HG03442 (cell line): Measurements from ENCODE around the gene SBDS.
"Not testable (repeated sequence)": the region's sequence is repeated elsewhere in the genome, so short reads cannot be mapped to it uniquely, and the experiment has no call there.

Source experiments
- ATAC-seq: cut with Tn5 transposase; IDR thresholded peaks from one replicate; pipeline ENCODE4 v1.9.1; 2021; ENCODE audit warnings: mild to moderate bottlenecking, moderate library complexity; ENCODE audit not compliant: unreplicated experiment

The SBDS gene

GRCh38 chr7:66995050-66995776, at the start of gene SBDS:
TSS of gene SBDS (minus strand) at chr7:66995586. CDS start at chr7:66995417, 169 bp downstream.
- peak; percentile 55 for ATAC-seq

GRCh38 chr7:67043559-67043930, 48.2 kb upstream of the SBDS start:
- not testable (repeated sequence) for ATAC-seq

DNA sequence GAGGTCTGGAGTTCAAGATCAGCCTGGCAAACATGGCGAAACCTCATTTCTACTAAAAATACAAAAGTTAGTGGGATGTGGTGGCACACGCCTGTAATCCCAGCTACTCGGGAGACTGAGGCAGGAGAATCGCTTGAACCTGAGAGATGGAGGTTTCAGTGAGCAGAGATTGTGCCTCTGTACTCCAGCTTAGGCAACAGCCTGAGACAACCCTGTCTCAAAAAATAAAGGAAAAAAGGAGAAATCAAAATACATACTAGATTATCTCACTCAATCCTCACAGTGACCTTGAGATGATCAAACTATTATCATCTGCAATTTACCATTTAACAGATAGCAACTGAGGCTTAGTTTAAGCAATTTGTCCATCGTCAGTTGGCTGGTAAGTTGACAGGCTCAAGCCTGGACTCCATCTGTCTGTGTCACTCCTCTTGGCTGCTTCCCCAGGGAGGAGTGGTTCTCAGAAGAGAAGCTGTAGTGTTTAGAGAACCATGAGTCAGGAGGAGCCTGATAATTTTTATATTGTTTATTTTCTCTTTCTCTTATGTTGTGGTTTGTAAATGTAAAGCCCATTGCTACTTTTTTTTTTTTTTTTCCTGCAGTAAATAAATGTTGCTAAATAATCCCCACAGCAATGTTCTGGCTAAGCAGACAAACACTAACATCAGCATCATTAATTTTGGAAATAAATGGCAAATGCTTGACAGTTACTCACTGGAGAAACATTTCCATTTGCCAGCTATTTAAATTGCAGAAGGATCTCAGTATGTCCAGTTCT, 47.6 kb upstream of the SBDS start:
- not testable (repeated sequence) for ATAC-seq

GRCh38 chr7:67040832-67041231, 45.4 kb upstream of the SBDS start:
- ATAC-seq = not testable (repeated sequence)

- ATAC-seq = not testable (repeated sequence)
Measured at GRCh38 chr7:67036432-67037395, 41.3 kb upstream of the SBDS start.

DNA sequence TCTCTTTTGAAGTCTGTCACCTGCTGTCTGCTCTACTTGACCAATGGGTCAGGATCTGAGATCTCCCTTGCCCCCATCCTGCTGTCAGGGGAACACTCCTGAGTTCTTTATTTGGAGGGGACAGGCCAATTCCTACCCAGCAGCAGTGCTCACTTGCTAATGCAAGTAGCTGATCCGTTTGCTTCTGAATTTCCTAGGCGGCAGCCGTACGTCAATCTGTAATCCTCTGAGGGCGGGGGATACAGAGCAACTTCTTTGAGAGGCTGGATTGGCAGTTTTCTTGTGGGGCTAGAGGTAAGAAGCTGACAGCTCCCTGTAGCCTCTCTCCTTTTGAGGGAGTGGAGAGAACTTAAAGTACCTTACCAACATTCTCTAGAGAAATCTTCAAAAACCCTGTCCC, 37.9 kb upstream of the SBDS start:
- ATAC-seq = no peak

DNA sequence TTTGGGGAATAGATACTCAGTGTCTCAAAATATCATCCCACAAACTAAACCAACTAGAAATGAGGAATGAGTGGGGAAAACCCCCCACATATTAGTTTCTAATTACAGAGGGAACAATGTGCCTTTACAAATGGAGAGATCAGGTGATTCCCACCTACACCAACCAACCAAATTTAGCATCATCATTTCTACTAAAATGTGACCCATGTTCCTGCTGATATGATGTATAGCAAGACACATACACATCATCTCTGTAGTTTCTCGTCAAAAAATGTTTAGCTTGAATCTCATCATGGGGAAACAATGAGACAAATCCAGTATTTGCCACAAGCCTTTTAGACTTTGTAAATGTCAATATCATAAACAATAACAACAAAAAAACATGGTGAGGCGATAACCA, 36.3 kb upstream of the SBDS start:
- not testable (repeated sequence) for ATAC-seq

GRCh38 chr7:67025459-67025858, 30.1 kb upstream of the SBDS start:
- not testable (repeated sequence) for ATAC-seq

GRCh38 chr7:67022511-67022910, 27.1 kb upstream of the SBDS start:
- ATAC-seq = no peak

DNA sequence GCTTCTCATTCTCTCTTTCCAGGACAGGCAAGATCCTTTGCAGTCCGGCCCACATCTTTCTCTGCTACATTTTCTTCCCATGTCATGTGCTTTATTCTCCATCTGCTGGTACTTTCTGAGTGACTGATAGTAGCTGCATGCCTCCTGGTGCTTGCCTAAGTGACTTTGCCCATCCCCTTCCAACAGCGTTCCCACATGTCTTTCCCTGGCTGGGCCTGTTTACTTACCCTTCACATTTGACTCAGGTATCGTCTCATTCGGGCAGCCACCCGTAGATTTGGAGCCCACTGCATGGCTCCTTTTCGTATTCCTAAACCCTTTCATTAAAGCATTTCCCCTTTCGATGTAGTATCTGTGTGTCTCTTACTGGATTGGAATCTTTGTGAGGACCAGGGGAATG, 25.9 kb upstream of the SBDS start:
- no peak for ATAC-seq

DNA sequence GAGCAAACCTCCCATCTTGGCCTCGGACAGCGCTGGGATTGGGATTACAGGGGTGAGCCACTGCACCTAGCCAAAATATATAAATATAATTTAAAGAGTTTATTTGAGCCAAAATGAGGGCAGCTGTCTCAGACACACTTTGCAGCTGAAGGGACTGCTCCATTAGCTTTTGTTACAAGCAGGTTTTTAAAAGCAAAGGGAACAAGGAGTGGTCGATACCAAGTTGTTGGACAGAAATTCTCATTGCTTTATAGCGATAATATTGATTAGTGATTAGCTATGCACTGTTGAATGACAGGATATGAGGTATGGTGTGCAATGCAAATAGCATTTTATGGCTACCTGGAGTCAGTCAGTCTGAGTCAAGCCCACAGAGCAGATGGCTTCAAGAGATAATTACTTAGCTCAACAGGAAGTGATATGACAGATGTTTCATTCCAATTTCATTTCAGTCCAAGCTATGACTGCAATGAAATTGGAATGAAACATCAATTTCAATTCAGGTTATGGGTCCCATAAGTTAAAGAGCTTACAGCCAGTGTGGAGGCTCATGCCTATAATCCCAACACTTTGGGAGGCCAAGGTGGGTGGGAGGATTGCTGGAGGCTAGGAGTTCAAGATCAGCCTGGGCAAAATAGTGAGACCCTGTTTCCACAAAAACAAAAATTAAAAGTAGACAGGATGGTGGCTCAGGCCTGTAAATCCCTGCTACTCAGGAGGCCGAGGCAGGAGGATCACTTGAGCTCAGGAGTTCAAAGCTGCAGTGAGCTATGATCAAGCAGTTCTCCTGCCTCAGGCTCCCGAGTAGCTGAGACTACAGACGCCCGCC, 24.4 kb upstream of the SBDS start:
- no peak for ATAC-seq

GRCh38 chr7:67018940-67019339, 23.6 kb upstream of the SBDS start:
- no peak for ATAC-seq

DNA sequence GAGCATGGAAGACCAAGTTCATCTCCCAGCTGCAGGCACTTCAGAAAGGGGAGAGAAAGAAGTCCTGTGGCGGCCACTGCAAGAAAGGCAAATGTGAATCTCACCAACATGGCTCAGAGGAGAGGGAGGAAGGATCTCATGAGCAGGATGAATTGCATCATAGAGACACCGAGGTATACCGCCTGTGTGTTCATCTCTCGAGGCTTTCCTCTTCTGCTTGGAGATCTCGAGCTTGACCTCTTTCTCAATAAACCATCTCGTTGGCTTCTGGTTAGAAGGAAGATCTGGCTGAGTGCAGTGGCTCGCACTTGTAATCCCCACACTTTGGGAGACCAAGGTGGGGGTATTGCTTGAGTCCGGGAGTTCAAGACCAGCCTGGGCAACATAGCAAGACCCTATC, 22.6 kb upstream of the SBDS start:
- not testable (repeated sequence) for ATAC-seq

DNA sequence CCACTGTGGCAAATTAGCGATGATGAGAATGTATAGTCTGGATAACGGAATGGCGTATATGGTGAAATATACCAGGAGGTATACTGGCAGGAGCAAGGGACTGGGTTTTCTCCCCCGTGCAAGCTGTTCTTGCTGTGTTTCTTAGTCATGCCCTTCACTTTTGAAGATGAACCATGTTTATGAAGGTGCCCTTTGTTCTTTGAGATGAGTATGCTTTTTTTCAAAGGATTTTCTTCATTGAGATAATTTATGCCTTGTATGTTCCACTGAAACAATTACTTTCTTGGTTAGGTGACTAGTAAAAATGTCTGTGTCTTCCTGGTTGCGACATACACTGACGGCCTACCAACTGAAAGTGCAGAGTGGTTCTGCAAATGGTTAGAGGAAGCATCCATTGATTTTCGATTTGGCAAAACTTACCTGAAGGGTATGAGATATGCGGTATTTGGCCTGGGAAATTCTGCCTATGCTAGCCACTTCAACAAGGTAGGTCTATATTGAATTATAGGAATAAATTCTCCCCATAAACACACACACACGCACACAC, 18.8 kb upstream of the SBDS start:
- not testable (repeated sequence) for ATAC-seq

DNA sequence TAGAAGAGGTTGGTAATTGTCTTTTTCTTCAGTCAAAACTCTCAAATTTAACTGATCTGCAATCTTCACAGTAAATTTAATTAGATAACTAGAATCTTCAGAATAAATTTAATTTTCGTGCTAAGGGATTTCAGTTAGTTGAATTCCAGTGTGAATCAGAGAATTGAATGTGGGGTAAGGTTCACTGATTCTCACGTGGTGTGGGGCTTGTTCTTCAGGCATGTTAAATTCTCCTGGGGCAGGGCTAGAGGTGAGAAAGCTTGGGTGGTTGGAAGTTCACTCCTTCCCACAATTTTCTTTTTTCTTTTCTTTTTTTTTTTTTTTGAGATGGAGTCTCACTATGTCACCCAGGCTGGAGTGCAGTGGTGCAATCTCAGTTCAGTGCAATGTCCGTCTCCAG, 14.3 kb upstream of the SBDS start:
- ATAC-seq = not testable (repeated sequence)

DNA sequence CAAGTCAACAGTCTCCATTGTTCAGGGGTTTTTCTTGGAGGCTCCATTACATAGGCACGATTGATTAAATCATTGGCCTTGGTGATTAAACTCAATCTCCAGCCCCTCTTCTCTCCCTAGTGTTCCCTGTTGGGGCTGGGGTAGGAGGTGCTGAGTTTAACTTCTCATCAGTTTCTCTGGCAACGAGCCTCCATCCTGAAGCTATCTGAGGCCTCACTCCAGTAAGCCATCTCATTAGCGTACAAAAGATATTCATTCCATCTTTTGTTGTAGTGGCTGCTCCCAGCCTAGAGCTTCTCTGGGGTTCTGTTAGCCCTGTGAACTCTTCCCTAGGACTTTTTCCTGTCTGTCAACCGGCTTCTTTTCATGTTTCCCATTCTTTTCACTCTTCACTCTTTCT, 12.9 kb upstream of the SBDS start:
- ATAC-seq = no peak

DNA sequence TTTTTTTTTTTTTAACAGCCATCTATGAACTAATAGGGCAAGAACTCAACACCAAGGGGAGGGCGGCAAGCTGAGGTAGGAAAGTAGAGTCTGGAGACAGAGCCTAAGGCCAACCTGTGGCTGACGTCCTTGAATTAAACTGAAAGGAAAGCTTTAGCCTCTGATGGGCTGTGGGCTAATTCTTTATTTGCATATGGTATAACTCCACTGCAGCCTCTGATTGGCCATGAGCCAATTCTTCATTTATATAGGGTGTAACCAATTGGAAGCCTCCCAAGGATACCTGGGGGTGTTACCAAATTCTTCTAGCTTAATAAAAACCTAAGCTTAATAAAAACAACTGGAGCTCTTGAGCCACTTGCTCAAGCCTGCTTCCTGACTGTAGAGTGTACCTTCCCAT, 11.6 kb upstream of the SBDS start:
- ATAC-seq = no peak

DNA sequence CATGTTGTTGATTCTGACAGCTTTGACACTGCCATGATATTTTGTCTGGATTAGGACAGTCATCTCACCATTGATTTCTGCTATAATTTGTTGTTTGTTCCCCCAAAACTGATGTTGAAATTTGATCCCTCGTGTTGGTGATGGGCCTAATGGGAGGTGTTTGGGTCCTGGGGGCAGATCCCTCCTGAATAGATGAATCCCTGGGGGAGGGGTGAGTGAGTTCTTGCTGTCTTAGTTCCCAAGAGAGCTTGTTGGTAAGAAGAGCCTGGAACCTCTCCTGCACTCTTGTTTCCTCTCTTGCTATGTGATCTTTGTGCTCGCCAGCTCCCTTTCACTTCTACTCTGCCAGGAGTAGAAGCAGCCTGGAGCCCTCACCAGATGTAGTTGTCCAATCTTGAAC, 8.8 kb upstream of the SBDS start:
- not testable (repeated sequence) for ATAC-seq

- not testable (repeated sequence) for ATAC-seq
Measured at GRCh38 chr7:67000601-67001258, 5.3 kb upstream of the SBDS start.
